Measurements from ENCODE around the gene MXD3.
"Not testable (repeated sequence)": the region's sequence is repeated elsewhere in the genome, so short reads cannot be mapped to it uniquely, and the experiment has no call there.

Gene MXD3

GRCh38 chr5:177319913-177320588, 8.4 kb upstream of the MXD3 start:
- no peak for DNase-seq (ENCODE audit: low spot score)

DNA sequence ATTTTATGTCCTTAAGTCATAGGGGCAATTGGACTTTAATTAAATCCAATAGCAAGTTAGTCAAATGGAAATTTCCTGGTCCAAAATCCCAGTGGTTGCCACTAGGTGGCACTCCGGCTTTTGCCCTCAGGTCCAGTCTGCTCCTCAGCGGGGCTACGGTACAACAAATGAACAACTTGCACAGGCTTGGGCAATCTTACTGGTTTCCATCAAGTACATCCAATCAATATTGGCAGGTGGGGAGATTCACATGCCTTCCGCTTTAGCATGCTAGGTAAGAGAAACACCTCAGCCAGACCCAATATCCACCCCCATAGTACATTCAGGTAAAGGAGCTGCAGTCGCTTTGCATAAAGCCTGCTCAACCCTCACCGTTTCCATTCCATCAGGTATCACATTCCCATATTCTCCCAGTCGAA, 6.3 kb upstream of the MXD3 start:
- peak; percentile 86 for DNase-seq (ENCODE audit: low spot score)

DNA sequence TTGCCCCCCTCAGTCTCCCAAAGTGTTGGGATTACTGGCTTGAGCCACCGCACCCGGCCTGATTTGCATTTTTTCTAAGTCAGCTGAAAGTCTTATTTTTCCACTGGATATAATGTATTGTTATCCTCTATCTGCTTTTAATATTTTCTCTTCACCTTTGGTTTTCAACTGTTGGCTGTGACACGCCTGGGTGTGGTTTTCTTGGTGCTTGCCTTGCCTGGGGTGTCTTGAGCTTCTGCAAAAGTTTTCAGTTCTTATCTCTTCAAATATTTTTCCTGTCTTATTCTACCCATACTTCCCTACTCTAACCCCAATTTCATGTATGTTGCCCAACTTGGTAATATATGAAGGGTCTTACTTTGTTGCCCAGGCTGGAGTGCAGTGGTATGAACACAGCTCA, 4.3 kb upstream of the MXD3 start:
- DNase-seq (ENCODE audit: low spot score) = no peak

DNA sequence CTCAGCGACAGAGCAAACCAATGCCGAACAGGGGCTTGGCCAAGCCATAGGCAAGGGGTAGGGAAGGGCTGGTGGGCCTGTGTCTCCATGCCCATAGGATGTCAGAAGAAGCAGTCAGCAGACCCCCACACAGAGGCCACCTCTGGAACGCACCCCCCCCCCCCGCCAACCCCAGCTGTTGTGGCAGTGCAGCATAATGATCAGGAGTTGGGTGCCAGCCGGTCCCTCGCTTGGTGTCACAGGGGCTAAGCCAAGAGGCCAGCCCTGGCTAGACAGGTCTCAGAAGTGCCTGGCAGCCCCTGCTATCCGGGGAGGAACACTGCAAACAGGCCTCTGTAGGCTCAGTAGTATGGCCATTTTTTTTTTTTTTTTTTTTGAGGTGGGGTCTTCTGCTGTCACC, 3.7 kb upstream of the MXD3 start:
- DNase-seq (ENCODE audit: low spot score) = no peak

- no peak for DNase-seq (ENCODE audit: low spot score)
Measured at GRCh38 chr5:177314376-177315342, 3.0 kb upstream of the MXD3 start.

DNA sequence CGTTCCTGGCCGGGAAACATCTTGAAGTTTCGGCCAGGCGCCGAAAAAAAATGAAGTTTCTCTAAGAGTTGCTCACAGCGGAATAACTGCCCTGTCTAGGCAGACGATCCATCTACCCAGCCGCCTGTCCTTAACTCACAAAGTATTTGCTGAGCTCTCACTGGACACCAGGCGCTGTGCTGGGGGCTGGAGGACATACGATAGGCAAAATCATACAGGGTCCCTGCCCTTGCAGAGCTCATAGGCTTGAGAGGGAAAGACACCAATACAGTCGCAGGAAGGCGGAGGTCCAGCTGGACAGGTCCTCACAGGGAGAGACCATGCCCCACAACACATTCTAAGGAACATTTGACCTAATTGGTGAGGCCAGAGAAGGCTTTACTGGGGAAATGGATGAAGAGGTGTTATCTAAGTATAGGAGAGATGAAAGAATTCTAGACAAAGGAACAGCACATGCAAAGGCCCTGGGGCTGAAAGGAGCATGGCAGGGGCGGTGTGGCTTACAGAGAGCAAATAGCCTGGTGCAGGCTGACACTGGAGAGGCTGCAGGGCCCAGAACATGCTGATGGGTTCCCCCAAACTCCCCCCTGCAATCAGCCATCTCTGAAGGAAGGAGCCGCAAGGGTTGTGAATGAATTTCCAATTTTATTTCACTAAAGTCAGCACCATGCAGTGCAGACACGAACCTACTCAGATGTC, 2.0 kb upstream of the MXD3 start:
- DNase-seq (ENCODE audit: low spot score) = no peak

DNA sequence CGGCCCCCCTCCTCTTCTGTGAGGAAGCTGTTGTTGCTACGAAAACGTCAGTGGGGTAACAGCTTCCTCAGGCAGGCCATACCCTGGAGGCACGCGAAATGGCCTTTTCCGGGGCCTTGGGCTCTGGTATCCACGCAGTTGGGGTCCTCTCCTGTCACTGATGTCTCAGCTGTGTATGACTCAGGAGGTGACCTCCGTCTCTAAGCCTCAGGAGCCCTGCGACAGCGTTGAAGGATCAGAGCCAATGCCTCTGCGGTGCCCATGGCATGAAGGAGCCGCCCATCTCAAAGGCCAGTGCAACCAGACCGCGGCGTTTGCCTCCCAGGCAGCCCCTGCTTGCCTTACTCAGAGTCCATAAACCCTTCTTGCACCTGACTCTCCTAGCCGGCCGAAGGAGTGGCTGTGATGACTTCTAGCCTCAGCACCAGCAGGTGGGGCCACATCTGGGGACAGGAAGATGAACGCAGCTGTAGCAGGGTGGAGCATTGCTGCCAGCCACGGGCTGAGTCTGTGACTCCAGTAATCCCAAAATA, 1.0 kb upstream of the MXD3 start:
- DNase-seq (ENCODE audit: low spot score) = no peak

DNA sequence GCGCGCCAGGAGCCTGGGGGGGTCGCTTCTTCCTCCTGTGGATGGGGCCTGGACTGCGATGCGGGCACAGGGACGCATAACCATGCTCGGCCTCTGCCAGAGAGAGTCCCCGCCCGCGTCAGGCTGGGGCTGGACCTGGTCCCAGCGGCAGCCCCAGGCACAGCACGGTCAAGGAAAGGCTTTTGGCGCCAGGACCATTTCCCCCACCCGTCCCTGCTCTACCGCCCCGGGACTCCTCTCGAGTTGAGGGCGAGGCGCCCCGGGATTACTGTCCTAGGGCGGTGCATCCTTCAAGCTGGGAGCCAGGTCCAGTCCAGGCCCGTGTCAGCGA, 341 bp downstream of the MXD3 start:
- no peak for DNase-seq (ENCODE audit: low spot score)

GRCh38 chr5:177310757-177311391, 824 bp downstream of the MXD3 start:
- no peak for DNase-seq (ENCODE audit: low spot score)

DNA sequence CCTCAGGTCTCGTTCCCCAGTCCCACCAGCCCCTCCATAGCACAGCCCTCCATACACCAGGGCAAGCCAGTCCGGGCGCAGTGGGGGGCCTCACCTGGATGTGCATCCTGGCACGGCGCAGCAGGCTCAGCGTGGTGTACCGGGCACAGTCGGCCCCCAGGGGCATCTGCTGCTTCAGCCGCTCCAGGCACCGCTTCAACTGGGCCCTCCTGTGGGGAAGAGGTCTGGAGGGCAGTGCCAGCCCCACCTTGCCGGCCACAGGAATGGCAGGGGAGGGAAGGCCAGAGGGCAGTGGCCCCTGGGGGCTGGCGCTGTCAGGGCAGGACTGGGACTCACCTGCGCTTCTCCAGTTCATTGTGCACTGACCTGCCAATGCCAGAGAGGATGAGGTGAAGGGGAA, 1.4 kb downstream of the MXD3 start:
- no peak for DNase-seq (ENCODE audit: low spot score)

DNA sequence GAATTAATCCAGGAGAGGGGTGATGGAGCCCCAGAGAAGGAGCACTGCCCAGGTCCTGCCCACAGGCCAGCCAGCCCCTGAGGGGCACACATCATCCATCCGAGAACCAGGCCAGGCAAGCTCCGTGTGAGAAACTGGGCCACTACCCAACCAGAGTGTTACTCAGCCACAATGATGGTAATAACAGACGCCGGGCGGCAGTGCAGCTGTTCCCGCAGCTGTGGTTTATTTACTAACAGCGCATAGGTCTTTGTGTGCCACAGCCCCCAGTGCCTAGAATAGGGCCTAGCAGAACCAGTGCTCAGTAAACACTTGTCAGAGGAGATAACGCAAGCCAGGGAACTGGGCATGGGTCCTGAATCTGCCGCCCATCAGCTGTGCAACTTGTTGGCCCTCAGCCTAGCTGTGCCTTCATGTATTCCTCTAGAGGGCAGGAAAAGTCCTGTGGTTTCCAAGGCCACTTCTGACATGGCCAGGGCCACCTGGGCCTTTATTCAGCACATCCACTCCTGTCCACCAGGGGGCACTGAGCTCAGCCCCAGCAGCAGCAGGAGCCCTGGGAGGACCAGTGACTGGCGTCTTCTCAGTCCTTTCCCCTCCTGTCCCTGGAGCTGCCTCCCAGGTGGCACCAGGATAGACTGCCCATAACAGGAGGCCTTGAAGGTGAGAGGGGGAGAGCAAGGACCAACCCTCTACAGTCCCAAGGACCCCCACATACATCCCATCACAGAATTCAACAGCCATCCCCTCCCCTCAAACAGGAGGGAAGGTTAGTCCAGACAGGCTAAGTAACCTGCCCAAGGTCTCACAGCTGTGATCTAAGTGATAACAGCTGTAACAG, 2.1 kb downstream of the MXD3 start:
- DNase-seq (ENCODE audit: low spot score) = peak; percentile 85

- DNase-seq (ENCODE audit: low spot score) = no peak
Measured at GRCh38 chr5:177308740-177309139, 3.0 kb downstream of the MXD3 start.

DNA sequence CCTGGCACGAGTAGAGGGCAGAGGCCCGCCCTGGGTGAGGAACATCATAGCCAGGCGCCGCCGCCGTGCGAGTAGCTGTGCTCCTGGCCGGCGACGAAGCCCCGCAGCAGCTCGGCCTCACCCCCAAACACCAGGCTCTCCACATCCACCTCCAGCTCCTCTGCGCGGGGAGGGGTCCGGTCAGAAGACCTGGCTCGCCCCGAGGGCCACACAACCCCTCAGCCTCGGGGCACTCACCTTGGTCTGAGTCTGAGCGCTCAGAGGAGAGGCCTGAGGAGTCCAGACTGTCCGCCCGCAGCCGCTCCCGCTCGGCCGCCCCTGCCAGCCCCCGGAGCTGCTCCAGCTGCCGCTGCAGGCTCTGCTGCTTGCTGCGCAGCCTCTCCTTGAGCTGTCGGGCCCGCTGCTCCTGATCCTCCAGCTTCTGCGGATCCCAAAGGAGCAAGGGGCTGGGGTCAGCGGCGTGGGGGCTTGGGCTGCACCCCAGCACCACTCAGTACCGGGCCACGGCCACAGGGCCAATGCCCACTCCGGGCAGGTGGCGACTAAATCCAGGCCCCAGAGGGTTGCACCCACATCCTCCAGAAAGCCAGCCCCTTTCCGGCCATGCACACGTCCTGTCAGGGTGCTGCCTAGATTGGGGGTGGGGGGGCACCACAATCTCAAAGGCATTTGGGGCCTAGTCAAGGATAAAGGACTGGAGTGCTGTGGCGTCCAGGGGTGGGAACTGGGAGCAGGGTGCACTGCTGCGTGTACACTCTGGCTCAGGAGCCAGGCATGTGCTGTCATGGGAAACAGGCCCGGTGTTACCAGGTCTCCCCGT, 3.9 kb downstream of the MXD3 start:
- DNase-seq (ENCODE audit: low spot score) = no peak

- no peak for DNase-seq (ENCODE audit: low spot score)
Measured at GRCh38 chr5:177306674-177307543, 4.8 kb downstream of the MXD3 start.

GRCh38 chr5:177306103-177306640, 5.5 kb downstream of the MXD3 start:
- not testable (repeated sequence) for DNase-seq (ENCODE audit: low spot score)

- DNase-seq (ENCODE audit: low spot score) = no peak
Measured at GRCh38 chr5:177304392-177305119, 7.1 kb downstream of the MXD3 start.

GRCh38 chr5:177303925-177304391, 7.7 kb downstream of the MXD3 start:
- DNase-seq (ENCODE audit: low spot score) = no peak
